Neural progenitor cell (in vitro differentiated cells): Measurements from ENCODE around the gene MAD1L1. TPM values are rescaled to one million over a fixed set of nuclear protein-coding genes. Genes with fewer than 3 reads are reported as not detected.

ENCODE experiments used
- DNase-seq: peaks from one replicate; pipeline ENCODE4 v3.0.0-alpha.2; 2016; ENCODE audit warnings: low spot score
- H2AFZ ChIP-seq: fragments of 200-600 bp; sonication (generic); replicated peaks from 2 replicates; pipeline ENCODE4 v1.6.1; 2016; ENCODE audit warnings: antibody characterized with exemption
- H3F3A ChIP-seq: fragments of 200-600 bp; sonication (generic); 2 replicates; pipeline ENCODE4 v1.6.1; 2016; ENCODE audit warnings: antibody characterized with exemption, low read depth
- H3K27ac ChIP-seq: fragments of 200-600 bp; sonication (generic); 2 replicates; pipeline ENCODE4 v1.5.1; 2016; ENCODE audit warnings: mild to moderate bottlenecking
- H3K27me3 ChIP-seq: fragments of 200-600 bp; sonication (generic); 2 replicates; pipeline ENCODE4 v1.6.1; 2016; ENCODE audit warnings: mild to moderate bottlenecking, moderate library complexity
- H3K36me3 ChIP-seq: fragments of 200-600 bp; sonication (generic); 2 replicates; pipeline ENCODE4 v1.5.1; 2016
- H3K4me1 ChIP-seq: fragments of 200-600 bp; sonication (generic); 2 replicates; pipeline ENCODE4 v1.6.1; 2016; ENCODE audit warnings: mixed run types
- H3K4me2 ChIP-seq: fragments of 200-600 bp; sonication (generic); 2 replicates; pipeline ENCODE4 v1.6.1; 2016
- H3K4me3 ChIP-seq: fragments of 200-600 bp; sonication (generic); 2 replicates; pipeline ENCODE4 v1.5.1; 2016
- H3K79me2 ChIP-seq: fragments of 200-600 bp; sonication (generic); 2 replicates; pipeline ENCODE4 v1.6.1; 2016; ENCODE audit warnings: low read depth
- H3K9ac ChIP-seq: fragments of 200-600 bp; sonication (generic); 2 replicates; pipeline ENCODE4 v1.6.1; 2016
- H3K9me3 ChIP-seq: fragments of 200-600 bp; sonication (generic); 2 replicates; pipeline ENCODE4 v1.5.1; 2016; ENCODE audit warnings: low read depth
- H4K20me1 ChIP-seq: fragments of 200-600 bp; sonication (generic); 2 replicates; pipeline ENCODE4 v1.6.1; 2016; ENCODE audit warnings: low read depth
- H3K27ac Mint-ChIP-seq: 3 replicates; pipeline ENCODE4 v1.8.0; 2021; ENCODE audit warnings: mixed read lengths
- H3K27me3 Mint-ChIP-seq: 2 replicates; pipeline ENCODE4 v1.8.0; 2022; ENCODE audit warnings: low read depth, mild to moderate bottlenecking, inconsistent platforms, moderate library complexity, mixed read lengths; ENCODE audit not compliant: insufficient read depth
- H3K36me3 Mint-ChIP-seq: 3 replicates; pipeline ENCODE4 v1.8.0; 2021; ENCODE audit warnings: mixed read lengths
- H3K4me1 Mint-ChIP-seq: 3 replicates; pipeline ENCODE4 v1.8.0; 2021; ENCODE audit warnings: mixed read lengths
- H3K4me3 Mint-ChIP-seq: 3 replicates; pipeline ENCODE4 v1.8.0; 2021; ENCODE audit warnings: mild to moderate bottlenecking, moderate library complexity, mixed read lengths
- H3K9me3 Mint-ChIP-seq: 3 replicates; pipeline ENCODE4 v1.8.0; 2020; ENCODE audit warnings: mixed read lengths
- EZH2 ChIP-seq: fragments of 200-600 bp; sonication (generic); IDR thresholded peaks from 2 replicates; pipeline ENCODE4 v1.6.1; 2017; ENCODE audit warnings: antibody characterized with exemption, mild to moderate bottlenecking, moderate library complexity
- EZH2phosphoT487 ChIP-seq: fragments of 200-600 bp; sonication (generic); IDR thresholded peaks from 2 replicates; pipeline ENCODE4 v1.6.1; 2017; ENCODE audit warnings: antibody characterized with exemption
- total RNA-seq: library from RNA; depleted of rRNA; stranded (reverse); fragments of >200 nt; gene quantifications from 2 replicates; pipeline ENCODE4 v1.2.3, GENCODE V29; 2015; ENCODE audit warnings: low replicate concordance
- TF ChIP-seq, protein P1 (sequence below): fragments of 200-600 bp; sonication (generic); IDR thresholded peaks from 2 replicates; pipeline ENCODE4 v1.5.1; 2017; ENCODE audit warnings: antibody characterized with exemption, mild to moderate bottlenecking

Gene MAD1L1
- total RNA-seq, 1 donor from 2014 or later = 23.7 TPM

DNA sequence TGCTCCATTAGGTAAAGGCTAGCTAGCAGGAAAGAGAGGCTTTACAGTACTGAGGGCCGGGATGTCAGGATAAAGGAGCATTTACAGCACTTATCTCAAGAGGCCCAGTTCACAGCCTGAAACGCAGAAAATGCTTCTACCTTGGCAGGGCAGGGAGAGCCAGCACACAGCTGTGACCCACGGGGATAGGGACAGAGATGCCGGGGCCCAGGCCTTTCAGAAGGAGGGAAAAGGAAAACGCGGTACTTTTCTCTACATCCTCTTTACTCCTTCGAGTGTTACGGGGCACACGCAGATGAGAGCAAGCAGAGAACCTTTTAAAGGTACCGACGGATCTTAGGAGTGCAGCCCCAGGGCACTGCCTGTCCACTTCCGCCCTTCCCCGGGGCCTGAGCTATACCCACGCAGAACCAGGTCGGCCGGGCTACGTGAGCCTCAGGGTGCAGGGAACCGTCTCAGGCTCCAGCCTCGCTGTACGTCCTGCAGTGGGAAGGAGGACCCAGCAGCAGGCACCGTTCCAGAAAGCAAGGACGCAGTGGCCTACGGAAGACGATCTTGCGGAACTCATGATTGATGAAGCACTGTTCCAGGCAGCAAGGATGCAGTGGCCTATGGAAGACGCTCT, 330.4 kb downstream of the MAD1L1 start:
- Mint-ChIP-seq H3K36me3 (no peaks in the 10 kb centered on the region), H3K27me3 (peaks cover 4% of the 10 kb centered on the region), H3K27ac (no peak overlapping the region), H3K9me3 (no peaks in the 10 kb centered on the region), H3K4me3 (no peak overlapping the region), H3K4me1 (no peaks in the 10 kb centered on the region)
- Histone ChIP-seq H2AFZ (no peak overlapping the region), H3K79me2 (no peaks in the 10 kb centered on the region), H3K27ac (no peak overlapping the region), H3K4me2 (no peak overlapping the region), H3K9ac (no peak overlapping the region), H3F3A (no peaks in the 10 kb centered on the region), H3K4me1 (no peaks in the 10 kb centered on the region), H3K27me3 (no peaks in the 10 kb centered on the region), H4K20me1 (no peaks in the 10 kb centered on the region), H3K4me3 (no peak overlapping the region), H3K9me3 (no peaks in the 10 kb centered on the region), H3K36me3 (no peaks in the 10 kb centered on the region)
- no peak for DNase-seq
- TF ChIP-seq, protein P1, sequence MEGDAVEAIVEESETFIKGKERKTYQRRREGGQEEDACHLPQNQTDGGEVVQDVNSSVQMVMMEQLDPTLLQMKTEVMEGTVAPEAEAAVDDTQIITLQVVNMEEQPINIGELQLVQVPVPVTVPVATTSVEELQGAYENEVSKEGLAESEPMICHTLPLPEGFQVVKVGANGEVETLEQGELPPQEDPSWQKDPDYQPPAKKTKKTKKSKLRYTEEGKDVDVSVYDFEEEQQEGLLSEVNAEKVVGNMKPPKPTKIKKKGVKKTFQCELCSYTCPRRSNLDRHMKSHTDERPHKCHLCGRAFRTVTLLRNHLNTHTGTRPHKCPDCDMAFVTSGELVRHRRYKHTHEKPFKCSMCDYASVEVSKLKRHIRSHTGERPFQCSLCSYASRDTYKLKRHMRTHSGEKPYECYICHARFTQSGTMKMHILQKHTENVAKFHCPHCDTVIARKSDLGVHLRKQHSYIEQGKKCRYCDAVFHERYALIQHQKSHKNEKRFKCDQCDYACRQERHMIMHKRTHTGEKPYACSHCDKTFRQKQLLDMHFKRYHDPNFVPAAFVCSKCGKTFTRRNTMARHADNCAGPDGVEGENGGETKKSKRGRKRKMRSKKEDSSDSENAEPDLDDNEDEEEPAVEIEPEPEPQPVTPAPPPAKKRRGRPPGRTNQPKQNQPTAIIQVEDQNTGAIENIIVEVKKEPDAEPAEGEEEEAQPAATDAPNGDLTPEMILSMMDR = no peak
- TF ChIP-seq EZH2 (no peak), EZH2phosphoT487 (no peak)

DNA sequence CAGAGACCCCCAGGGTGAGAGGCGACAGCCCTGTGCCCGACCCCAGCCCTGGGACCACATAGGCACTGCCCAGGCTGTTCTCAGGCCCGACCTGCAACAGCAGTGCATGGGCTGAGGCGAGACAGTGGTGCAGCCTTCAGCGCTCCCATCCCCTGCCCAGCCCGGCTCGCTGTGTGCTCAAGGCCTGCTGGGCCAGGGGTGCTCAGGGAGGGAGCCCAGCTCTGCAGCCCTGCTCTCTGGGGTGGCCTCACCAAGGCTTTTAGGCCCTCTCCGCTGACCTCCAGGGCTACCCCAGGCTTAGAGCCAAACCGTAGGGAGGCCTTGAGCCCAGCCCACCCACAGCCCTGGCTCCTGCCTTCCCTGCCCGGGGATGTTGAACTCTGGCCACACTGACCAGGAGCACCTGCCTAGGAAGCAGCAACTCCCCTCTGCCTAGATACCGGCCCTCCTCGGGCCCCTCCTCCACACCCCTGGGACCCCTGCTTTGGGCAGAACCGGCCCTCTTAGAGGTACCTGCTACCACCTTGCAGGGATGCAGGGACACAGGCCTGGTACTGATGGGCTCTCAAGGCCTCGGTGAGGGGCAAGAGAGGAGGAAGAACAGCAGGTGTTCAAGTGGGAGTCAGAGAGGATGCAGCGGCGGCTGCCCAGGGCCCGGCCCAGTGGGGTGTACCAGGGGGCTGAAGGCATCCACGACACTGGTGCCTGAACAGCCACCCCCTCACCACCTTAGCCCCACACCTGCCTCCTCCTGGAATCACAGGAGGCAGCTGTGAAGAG, 331.1 kb downstream of the MAD1L1 start:
- Histone ChIP-seq H4K20me1 (no peaks in the 10 kb centered on the region), H3K4me1 (no peaks in the 10 kb centered on the region), H2AFZ (no peak overlapping the region), H3K9me3 (no peaks in the 10 kb centered on the region), H3K9ac (no peak overlapping the region), H3K4me2 (no peak overlapping the region), H3K4me3 (no peak overlapping the region), H3F3A (no peaks in the 10 kb centered on the region), H3K27ac (no peak overlapping the region), H3K36me3 (no peaks in the 10 kb centered on the region), H3K79me2 (no peaks in the 10 kb centered on the region), H3K27me3 (no peaks in the 10 kb centered on the region)
- H3K9me3 Mint-ChIP-seq = no peaks in the 10 kb centered on the region
- TF ChIP-seq, protein P1 = no peak
- no peak for TF ChIP-seq EZH2phosphoT487
- no peak for TF ChIP-seq EZH2
- H3K36me3 Mint-ChIP-seq = no peaks in the 10 kb centered on the region
- H3K4me1 Mint-ChIP-seq = peaks cover 3% of the 10 kb centered on the region
- no peak overlapping the region for H3K27ac Mint-ChIP-seq
- peaks cover 4% of the 10 kb centered on the region for H3K27me3 Mint-ChIP-seq
- no peak overlapping the region for H3K4me3 Mint-ChIP-seq
- no peak for DNase-seq

DNA sequence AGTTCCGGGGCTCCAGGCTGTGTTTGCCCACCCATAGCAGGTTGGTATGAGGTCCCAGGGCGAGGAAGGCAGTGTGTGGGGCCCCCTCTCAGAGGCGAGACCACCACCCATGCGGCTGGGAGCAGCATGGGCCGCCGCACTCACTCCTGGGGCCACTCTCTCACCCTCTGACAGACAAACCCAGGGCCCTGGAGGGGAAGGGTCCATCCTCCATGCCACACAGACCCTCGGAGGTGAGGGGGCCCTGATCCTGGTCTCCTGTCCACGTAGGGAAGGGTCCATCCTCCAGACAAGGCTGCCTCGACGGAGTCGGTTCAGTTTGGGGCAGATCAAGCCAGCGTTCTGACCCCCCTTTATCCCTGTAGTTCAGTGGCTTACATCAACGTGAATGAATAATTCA, 331.9 kb downstream of the MAD1L1 start:
- Histone ChIP-seq H3K27me3 (no peaks in the 10 kb centered on the region), H3K4me3 (no peak overlapping the region), H4K20me1 (no peaks in the 10 kb centered on the region), H3K9ac (no peak overlapping the region), H3K36me3 (no peaks in the 10 kb centered on the region), H2AFZ (no peak overlapping the region), H3K4me1 (no peaks in the 10 kb centered on the region), H3K79me2 (no peaks in the 10 kb centered on the region), H3F3A (no peaks in the 10 kb centered on the region), H3K9me3 (no peaks in the 10 kb centered on the region), H3K4me2 (no peak overlapping the region), H3K27ac (no peak overlapping the region)
- DNase-seq = no peak
- TF ChIP-seq, protein P1 = no peak
- TF ChIP-seq EZH2phosphoT487 (no peak), EZH2 (no peak)
- Mint-ChIP-seq H3K4me3 (no peak overlapping the region), H3K4me1 (peaks cover 3% of the 10 kb centered on the region), H3K9me3 (no peaks in the 10 kb centered on the region), H3K36me3 (no peaks in the 10 kb centered on the region), H3K27ac (no peak overlapping the region), H3K27me3 (peaks cover 4% of the 10 kb centered on the region)
